HG02973 (cell line): ENCODE measurements around the gene AK9.
"Not testable (repeated sequence)": the region's sequence is repeated elsewhere in the genome, so short reads cannot be mapped to it uniquely, and the experiment has no call there.

ENCODE experiments used
- ATAC-seq: cut with Tn5 transposase; IDR thresholded peaks from one replicate; pipeline ENCODE4 v1.9.1; 2021; ENCODE audit warnings: moderate library complexity; ENCODE audit not compliant: unreplicated experiment

AK9 gene

DNA sequence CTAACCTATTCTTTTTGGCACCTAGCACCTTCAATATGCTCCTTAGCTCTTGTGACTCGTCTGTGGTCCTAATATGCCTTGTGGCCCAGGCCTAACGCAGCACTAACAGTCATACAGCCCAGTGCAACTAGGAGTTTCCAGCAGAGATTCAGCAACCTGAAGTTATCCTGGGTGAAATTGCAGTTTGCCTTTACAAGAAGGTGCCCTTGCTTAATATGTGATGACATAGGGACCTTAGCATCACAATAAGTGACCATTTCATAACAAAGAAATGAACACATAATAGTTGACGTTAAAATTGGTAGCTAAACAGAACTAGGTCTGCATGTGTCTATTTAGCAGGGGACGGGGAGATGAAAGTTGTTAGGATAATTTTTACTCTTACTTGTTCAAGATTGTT, 10.2 kb upstream of the AK9 start:
- ATAC-seq: no peak

DNA sequence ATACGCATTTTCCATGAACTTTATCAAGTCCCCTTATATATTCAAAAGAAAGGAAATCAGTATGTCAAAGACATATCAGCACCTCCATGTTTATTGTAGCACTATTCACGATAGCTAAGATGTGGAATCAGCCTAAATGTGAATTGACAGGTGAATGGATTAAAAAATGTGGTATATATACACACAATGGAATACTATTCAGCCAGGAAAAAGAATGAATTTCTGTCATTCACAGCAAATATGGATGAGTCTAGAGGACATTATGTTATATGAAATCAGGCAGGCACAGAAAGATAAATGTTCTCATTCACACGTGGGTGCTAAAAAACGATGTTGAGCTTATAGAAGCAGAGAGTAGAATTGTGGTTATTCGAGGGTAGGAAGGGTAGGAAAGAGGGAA, 5.4 kb upstream of the AK9 start:
- no peak for ATAC-seq

DNA sequence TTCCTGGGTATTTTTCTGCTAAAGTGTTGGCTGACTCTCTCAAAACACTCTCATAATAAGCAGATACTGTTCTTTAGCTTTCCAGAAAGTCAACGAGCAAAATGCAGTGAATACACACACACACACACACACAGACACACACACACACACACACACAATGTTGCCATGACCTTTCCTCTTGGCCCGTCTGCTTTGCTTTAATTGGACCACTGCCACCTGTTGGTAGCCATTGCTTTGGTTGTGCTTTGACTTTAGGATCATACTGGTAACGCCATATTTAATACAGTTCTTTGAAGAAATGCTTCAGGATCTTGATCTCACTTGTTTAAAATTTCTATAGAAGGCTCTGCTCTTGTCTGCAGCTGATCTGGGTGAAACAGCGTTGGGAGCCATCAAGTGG, 4.5 kb upstream of the AK9 start:
- ATAC-seq: no peak

DNA sequence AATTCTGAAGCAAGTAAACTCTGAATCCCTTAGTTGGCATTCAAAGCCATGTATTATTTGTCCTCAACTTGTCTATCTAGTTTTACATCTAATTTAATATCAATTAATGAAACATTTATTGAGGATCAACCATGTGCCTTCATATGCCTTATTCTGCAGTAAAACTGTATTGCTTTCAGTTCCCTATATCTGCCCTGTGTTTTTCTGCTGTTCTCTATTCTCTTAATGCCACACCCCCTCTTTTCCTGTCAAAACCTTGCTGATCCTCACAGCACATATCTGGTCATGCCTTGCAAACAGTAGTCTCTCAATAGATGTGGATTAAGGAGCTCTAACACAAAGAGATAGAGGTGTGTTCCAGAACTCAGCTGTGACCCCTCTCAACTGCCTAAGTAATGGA, 2.1 kb upstream of the AK9 start:
- peak; percentile 26 for ATAC-seq

DNA sequence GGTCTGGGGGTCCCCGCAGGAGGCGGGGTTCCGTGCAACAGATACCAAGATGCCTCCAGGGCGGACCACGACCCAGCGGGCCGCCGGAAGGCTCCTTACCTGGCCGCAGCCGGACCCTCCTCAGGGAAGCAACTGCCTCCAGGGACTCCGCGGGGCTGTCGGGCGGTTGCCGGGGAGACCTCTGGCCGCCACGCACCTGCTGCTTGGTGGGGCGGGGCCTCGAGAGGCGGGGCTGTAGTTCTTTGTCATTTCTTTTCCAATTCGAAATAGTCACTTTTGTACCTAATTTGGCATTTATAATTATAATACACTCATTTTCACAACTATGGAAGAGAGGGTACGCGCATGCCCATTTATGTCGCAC, 647 bp downstream of the AK9 start:
- peak; percentile 44 for ATAC-seq

DNA sequence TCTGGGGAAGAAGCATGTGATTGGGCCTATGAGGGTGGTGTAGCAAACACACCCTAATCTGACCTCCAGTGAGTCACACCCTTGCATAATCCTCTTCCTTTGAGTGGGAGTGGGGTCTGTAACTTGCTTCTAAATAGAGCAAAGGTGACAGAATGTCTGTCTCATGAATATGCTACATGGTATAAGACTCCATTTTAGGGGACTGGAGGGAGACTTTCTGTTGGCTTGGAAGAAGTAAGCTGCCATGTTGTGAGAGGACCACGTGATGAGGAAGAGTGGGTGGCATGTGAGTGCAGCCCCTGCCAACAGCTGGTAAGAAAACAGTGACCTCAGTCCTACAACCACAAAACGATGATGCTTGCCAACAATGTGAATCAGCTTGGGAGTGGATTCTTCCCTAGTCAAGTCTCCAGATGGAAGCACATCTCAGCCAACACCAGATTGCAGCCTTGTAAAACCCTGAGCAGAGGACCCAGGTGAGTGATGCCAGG, 3.7 kb downstream of the AK9 start:
- no peak for ATAC-seq

DNA sequence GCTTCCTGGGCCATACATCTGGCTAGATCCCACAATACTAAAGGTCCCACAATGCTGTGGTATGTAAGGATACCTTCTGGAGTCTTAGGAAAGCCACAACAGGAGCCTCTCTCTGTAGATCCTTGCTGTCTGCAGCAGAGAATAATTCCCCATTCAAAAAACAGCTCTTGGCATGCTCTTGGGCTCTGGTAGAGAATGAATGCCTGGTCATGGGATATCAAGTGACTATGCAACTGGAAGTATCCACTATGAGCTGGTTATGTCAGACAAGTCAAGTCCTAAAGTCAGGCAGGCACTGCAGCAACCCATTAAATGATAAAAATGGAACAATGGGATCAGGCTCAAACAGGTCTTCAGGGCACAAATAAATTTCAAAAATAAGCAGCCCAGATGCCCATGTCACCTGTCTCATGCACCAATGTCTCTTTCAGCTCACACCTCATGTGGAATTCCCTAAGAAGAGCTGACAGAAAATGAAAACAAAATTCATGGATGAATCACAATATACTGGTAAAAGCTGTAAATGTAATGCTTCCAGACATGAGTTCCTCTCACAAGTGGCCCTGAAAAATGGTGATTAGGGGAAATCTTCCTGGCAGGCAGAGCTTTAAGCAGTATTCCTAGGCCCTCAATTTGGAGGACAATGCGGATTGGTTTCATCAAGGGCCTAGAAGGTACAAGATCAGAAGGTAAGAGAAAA, 4.3 kb downstream of the AK9 start:
- no peak for ATAC-seq

DNA sequence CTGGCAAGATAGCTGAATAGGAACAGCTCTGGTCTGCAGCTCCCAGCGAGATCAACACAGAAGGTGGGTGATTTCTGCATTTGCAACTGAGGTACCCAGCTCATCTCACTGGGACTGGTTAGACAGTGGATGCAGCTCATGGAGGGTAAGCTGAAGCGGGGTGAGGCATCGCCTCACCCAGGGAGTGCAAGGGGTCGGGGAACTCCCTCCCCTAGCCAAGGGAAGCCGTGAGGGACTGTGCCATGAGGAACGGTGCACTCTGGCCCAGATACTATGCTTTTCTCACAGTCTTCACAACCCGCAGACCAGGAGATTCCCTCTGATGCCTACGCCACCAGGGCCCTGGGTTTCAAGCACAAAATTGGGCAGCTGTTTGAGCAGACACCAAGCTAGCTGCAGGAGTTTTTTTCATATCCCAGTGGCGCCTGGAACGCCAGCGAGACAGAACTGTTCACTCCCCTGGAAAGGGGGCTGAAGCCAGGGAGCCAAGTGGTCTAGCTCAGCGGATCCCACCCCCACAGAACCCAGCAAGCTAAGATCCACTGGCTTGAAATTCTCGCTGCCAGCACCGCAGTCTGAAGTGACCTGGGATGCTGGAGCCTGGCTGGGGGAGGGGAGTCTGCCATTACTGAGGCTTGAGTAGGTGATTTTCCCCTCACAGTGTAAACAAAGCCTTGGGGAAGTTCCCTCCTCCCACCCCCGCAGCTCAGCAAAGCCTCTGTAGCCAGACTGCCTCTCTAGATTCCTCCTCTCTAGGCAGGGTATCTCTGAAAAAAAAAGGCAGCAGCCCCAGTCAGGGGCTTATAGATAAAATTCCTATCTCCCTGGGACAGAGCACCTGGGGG, 12.1 kb downstream of the AK9 start:
- ATAC-seq: not testable (repeated sequence)

DNA sequence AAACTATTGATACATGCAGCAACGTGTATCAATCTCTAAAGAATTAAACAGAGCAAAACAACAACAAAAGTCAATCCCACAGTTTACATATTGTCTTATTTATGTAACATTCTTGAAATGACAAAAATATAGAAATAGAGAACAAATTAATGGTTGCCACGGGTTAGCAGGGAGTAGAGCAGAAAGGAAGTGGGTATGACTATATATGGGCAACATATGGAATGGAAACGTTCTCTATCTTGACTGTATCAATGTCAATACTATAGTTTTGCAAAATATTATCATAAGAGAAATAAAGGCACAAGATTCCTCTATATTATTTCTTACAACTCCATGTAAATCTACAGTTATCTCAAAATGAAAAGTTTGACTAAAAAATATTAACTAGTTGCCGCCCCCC, 12.8 kb downstream of the AK9 start:
- no peak for ATAC-seq

DNA sequence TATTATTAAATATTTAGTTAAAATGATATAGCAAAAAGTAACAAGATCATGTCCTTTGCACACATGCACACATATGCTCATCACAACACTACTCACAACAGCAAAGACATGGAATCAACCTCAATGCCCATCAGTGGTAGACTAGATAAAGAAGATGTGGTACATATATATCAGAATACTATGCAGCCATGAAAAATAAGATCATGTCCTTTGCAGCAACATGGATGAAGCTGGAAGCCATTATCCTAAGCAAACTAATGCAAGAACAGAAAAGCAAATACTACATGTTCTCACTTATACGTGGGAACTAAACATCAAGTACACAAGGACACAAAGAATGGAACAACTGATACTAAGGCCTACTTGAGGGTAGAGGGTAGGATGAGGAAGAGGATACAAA, 14.3 kb downstream of the AK9 start:
- ATAC-seq: no peak

DNA sequence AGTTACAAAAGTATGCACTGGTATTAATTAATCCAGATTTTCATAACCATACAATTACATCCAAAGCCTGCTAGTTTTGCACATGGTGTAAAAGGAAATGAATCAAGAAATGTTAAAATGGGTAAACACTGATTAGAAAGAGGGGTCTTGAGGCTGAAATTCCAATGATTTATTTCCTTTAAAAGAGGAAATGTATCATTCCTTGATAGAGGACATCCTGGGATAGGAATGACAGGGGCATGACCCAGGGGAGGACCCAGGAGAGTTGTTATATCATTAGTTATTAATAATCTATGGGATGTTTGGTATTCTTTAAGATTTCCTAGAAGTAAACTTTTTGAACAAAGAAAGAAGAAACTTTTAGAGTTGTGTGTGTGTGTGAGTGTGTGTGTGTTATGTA, 18.2 kb downstream of the AK9 start:
- ATAC-seq: no peak

DNA sequence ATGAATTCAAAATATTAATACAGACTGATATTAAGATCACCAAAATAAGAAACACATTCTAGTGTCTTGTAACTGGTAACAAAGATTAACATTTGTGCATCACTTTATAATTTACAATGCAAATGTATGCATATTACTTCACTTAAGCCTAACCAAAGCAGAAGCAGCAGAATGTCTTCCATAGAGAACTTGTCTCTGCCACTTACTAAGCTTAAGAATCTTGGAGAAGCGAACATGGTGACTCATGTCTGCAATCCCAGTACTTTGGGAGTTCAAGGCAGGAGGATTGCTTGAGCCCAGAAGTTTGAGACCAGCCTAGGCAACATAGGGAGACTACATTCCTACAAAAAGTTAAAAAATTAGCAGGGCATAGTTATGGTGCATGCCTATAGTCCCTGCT, 18.8 kb downstream of the AK9 start:
- ATAC-seq: no peak

DNA sequence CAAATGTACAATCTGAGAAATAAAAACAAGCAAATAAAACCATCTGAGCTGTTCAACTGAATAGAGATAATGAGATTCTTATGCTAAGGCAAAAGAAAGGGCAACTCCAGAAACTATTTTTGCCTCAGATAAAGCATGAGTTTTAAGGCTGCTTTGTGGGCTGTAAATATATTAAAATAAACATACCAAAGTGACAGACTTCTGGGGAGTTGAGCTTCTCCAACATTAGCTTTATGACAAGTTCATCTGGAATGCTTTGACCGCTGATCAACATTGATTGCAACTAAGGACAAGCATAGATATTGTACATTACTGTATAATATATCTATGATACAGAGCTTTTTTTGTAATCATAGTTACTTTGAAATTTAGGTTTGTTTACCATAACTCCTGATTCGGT, 19.3 kb downstream of the AK9 start:
- no peak for ATAC-seq

DNA sequence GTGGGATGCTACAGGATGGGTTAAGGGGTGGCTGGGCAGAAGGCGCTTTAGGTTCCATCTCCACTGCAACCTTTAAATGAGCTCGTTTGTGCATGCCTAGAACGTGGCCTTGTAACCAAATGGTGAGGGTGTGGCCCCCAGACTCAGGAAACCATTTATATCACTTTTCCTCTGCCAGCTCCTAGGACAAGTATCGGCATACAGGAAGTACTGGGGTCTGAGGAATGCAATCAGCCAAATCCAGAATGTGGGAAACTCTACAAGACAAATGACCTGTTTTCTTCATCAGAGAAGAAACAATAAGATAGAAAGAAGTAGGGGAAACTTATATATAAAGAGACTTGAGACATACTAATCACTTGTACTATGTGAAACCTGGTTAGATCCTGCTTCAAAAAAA, 21.2 kb downstream of the AK9 start:
- no peak for ATAC-seq

DNA sequence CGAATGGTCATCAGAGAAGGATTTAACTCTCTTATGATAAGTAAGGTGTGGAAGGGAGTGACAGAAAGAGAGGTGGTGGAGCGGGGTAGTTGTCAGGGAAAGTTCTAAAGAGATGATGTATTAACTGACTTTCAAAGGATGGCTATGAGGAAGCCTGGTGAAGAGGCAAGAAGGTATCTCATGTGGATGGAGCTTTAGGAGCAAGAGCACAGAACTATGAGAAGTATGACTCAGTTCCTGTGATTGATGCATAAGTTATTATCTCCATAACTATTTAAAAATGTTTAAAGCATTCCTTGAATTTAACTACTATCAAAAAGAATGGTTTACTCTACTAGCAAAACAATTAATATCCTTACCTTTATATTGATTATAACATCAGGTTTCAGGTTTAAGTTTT, 28.8 kb downstream of the AK9 start:
- ATAC-seq: no peak

DNA sequence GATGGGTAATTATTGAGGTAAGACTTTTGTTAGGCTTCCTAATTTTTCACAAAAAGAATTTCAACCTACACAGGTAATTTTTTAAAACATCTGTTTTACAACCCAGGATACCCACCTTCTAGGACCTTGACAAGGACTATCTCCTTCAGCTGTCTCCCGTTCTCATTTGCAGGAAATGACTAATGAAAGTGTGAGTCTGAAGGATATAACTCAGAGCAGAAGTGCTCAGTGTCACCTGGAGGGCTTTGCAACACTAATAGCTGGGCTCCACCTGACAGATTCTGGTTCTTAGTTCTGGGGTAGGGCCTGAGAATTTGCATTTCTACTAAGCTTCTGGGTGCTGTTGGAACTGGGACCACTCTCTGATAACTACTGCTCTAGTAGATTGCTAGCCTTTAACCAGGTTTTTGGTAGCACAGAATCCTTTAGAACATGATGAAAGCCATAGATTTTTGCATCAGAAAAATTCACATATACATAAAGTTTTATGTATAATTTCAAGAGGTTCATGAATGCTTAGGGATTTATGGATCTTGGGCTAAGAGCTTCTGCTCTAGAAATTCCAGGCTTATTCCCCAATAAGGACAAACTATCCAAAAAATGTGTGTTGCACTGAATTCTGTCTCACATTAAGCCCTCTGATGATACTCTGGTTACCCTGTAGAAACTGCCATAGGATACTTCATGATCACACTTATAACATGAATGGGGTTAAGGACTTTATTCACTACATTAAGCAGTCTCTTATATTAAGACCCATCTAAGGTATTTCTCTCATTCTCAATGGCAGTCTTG, 30.3 kb downstream of the AK9 start:
- ATAC-seq: no peak

DNA sequence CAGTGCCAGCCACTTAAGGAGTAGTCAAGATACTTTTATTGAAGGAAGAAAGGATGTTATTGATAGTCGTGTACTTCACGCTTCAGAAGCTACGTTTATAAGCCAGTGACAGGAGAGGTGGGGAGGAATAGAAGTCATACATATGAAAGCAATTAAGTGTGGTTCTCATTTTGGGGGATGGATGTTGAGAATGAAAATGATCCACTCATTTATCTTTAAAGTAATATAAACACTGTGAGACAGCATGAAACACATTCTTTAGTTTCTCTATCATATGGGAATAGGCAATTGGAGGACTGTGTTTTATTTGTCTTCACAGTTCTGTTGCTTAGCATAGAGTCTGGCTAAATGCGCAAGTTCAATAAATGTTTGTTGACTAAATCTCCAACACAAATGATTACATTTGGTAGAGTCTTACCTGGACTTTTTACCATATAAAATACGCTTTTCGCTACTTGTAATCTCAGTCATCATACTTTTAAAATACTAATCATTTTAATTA, 35.2 kb downstream of the AK9 start:
- no peak for ATAC-seq

DNA sequence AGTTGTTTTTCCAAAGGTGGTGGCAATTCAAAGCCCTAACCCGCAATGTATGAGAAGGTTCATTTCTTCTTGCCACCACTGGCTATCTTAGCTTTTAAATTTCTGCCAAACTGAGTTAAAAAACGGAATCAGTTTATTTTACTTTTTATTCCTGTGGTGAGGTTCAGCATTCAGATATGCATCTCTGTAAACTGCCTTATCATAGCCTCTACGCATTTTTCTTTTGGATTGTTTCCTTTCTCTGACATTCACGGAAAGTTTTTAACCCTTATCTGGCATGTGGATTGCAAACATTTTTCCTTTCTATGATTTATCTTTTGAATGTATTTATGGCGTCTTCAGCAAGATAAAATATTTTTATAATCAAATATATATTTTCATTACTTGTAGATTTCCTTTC, 37.7 kb downstream of the AK9 start:
- ATAC-seq: no peak

DNA sequence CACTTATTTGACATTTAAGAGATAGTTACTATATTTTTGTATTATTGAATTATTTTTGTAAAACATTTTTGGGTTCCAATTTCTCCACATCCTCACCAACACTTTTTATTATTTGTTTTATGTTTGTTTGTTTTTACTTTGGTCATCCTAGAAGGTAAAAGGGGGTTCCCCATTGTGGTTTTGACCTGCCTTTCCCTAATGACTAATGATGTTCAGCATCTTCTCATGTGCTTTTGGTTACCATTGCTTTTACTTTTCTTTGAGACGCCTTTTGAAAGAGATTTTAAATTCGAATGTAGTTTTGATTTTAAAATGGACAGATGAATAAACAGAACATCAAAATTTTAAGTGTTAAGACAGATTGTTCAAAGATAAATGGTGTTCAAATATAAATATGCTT, 46.9 kb downstream of the AK9 start:
- ATAC-seq: no peak

DNA sequence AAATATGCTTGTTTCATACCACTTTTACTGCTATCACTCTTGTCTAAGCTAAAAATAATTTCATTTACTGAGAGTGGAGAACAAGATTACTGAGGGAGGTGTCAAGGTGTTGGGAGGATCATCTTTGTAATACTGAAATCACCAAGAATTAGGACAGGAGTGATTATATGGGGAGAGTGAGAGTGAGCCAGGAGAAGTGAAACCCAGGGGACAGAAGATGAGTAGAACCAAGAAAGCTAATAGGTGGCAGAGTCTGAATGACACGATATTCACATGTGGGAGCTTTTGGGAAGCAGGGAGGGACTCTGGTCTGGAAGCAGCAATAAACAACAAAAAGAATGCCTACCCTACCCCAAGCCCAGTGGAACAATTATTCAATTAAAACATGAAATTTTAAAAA, 58.6 kb downstream of the AK9 start:
- no peak for ATAC-seq

DNA sequence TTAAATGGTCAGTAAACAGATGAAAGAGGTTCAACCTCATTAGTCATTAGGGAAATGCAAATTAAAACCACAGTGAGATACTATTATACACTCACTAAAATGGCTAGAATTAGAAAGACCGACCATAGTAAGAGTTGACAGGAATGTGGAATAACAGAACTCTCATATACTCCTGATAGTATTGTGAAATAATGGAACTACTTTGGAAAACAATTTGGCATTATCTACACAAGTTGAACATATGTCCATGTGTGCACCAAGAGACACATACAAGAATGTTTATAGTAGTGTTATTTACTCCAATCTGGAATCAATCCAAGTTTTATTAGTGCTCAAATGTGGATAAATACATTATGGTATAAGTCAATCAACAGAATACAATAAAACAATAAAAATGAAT, 59.6 kb downstream of the AK9 start:
- no peak for ATAC-seq
